NCI-H748 (cell line): ENCODE measurements around the gene PGD.
A peak's percentile ranks its signal among the peaks of the same experiment; 100 is the strongest.

Experiments
- DNase-seq: peaks from one replicate; lab custom pipeline; 2025; ENCODE audit not compliant: unreplicated experiment; lab: John Stamatoyannopoulos, UW

Gene PGD

GRCh38 chr1:10398734-10399443 is at the start of gene PGD:
Gene PGD (plus strand): TSS chr1:10399064. CDS start chr1:10399118, 54 bp downstream.
- DNase-seq, result peak; percentile 97

- no peak for DNase-seq
These were observed 45.6 kb upstream of the PGD start for GRCh38 chr1:10353282-10353681.

- DNase-seq, result no peak
These were observed 45.2 kb upstream of the PGD start for GRCh38 chr1:10353693-10354092.

- no peak for DNase-seq
These were observed 38.8 kb upstream of the PGD start for GRCh38 chr1:10360045-10360444.

GRCh38 chr1:10361515-10361914 is 37.3 kb upstream of the PGD start:
- no peak for DNase-seq

GRCh38 chr1:10368194-10368593 is 30.7 kb upstream of the PGD start:
- DNase-seq, result no peak

- no peak for DNase-seq
These were observed 24.4 kb upstream of the PGD start for GRCh38 chr1:10374442-10374860.

- DNase-seq, result peak; percentile 34
These were observed 21.4 kb upstream of the PGD start for GRCh38 chr1:10377365-10378029.

GRCh38 chr1:10378081-10378841 is 20.6 kb upstream of the PGD start:
- no peak for DNase-seq

GRCh38 chr1:10379101-10379620 is 19.7 kb upstream of the PGD start:
- DNase-seq, result no peak

GRCh38 chr1:10379676-10380075 is 19.2 kb upstream of the PGD start:
- DNase-seq, result no peak

GRCh38 chr1:10380594-10381275 is 18.1 kb upstream of the PGD start:
- no peak for DNase-seq

- no peak for DNase-seq
These were observed 15.2 kb upstream of the PGD start for GRCh38 chr1:10383630-10384029.

- no peak for DNase-seq
These were observed 14.6 kb upstream of the PGD start for GRCh38 chr1:10384219-10384618.

- no peak for DNase-seq
These were observed 11.8 kb upstream of the PGD start for GRCh38 chr1:10386761-10387676.

GRCh38 chr1:10387677-10388386 is 11.0 kb upstream of the PGD start:
- no peak for DNase-seq

- no peak for DNase-seq
These were observed 10.5 kb upstream of the PGD start for GRCh38 chr1:10388387-10388715.

- DNase-seq, result no peak
These were observed 9.4 kb upstream of the PGD start for GRCh38 chr1:10389271-10389973.

GRCh38 chr1:10396870-10397269 is 2.0 kb upstream of the PGD start:
- no peak for DNase-seq
